Type B pancreatic cell (in vitro differentiated cells): ENCODE measurements around the gene ZNF431. TPM values are rescaled to one million over a fixed set of nuclear protein-coding genes. Genes with fewer than 3 reads are reported as not detected.

ENCODE experiments used
- DNase-seq: peaks from one replicate; pipeline ENCODE4 v3.0.0; 2021; ENCODE audit warnings: mixed read lengths; ENCODE audit not compliant: unreplicated experiment; ENCODE audit errors: extremely low spot score
- H3K27ac Mint-ChIP-seq: 2 replicates; pipeline ENCODE4 v1.8.0; 2021; ENCODE audit warnings: mild to moderate bottlenecking, mixed read lengths
- H3K27me3 Mint-ChIP-seq: 2 replicates; pipeline ENCODE4 v1.8.0; 2021; ENCODE audit warnings: mixed read lengths
- H3K36me3 Mint-ChIP-seq: 2 replicates; pipeline ENCODE4 v1.8.0; 2021; ENCODE audit warnings: mixed read lengths
- H3K4me1 Mint-ChIP-seq: one replicate; pipeline ENCODE4 v1.8.0; 2021; ENCODE audit warnings: mixed read lengths; ENCODE audit not compliant: unreplicated experiment
- H3K4me3 Mint-ChIP-seq: 2 replicates; pipeline ENCODE4 v1.8.0; 2021; ENCODE audit warnings: mild to moderate bottlenecking, mixed read lengths
- H3K9me3 Mint-ChIP-seq: 2 replicates; pipeline ENCODE4 v1.8.0; 2021; ENCODE audit warnings: mixed read lengths
- CTCF ChIP-seq: fragments of 200-600 bp; sonication (generic); conservative IDR thresholded peaks from 2 replicates; pipeline ENCODE4 v1.5.0; 2021; ENCODE audit warnings: antibody characterized with exemption, mild to moderate bottlenecking
- total RNA-seq: library from RNA; stranded (reverse); gene quantifications from 2 replicates; pipeline ENCODE4 v1.2.1, GENCODE V29; 2021; ENCODE audit warnings: low replicate concordance

ZNF431 gene
- total RNA-seq, 1 donor from 2014 or later: 40.6 TPM

- TF ChIP-seq CTCF: no peak
- H3K9me3 Mint-ChIP-seq: peaks cover 8% of the 10 kb centered on the region
Observed at GRCh38 chr19:21147540-21147939, 5.7 kb downstream of the ZNF431 start.

DNA sequence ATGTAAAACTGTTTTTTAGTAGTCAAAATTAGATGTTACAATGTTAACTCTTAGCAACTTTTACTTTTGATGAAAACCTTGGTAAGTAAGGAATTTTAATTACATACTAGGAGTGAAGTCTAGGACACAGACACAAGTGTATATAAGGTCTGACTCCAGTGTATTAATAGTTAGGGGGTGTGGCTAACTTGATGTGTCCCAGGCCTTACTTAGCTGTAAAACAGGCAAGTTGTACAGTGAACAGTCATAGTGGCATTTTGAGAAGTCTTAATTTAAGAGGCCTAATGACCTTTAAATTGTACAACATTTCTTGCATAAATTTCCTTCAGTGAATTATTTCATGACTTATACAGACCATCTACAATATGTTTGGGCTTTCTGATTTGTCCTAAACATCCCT is 6.8 kb downstream of the ZNF431 start:
- no peaks in the 10 kb centered on the region for H3K27me3 Mint-ChIP-seq
- H3K4me1 Mint-ChIP-seq: no peaks in the 10 kb centered on the region
- H3K36me3 Mint-ChIP-seq: peaks cover 88% of the 10 kb centered on the region
- H3K27ac Mint-ChIP-seq: no peak overlapping the region
- H3K9me3 Mint-ChIP-seq: peaks cover 8% of the 10 kb centered on the region
- DNase-seq: no peak
- no peak overlapping the region for H3K4me3 Mint-ChIP-seq
- TF ChIP-seq CTCF: no peak

More at GRCh38 chr19:21147540-21147939, 5.7 kb downstream of the ZNF431 start:
- Mint-ChIP-seq H3K27me3 (no peaks in the 10 kb centered on the region), H3K4me3 (no peak overlapping the region), H3K27ac (no peak overlapping the region), H3K4me1 (no peaks in the 10 kb centered on the region), H3K36me3 (peaks cover 85% of the 10 kb centered on the region)
- DNase-seq: no peak

- H3K9me3 Mint-ChIP-seq: peaks cover 6% of the 10 kb centered on the region
- H3K27me3 Mint-ChIP-seq: no peaks in the 10 kb centered on the region
- no peak for DNase-seq
- H3K36me3 Mint-ChIP-seq: peaks cover 77% of the 10 kb centered on the region
- no peak for TF ChIP-seq CTCF
- H3K27ac Mint-ChIP-seq: no peak overlapping the region
- no peak overlapping the region for H3K4me3 Mint-ChIP-seq
- no peaks in the 10 kb centered on the region for H3K4me1 Mint-ChIP-seq
Observed at GRCh38 chr19:21149877-21150276, 8.0 kb downstream of the ZNF431 start.

DNA sequence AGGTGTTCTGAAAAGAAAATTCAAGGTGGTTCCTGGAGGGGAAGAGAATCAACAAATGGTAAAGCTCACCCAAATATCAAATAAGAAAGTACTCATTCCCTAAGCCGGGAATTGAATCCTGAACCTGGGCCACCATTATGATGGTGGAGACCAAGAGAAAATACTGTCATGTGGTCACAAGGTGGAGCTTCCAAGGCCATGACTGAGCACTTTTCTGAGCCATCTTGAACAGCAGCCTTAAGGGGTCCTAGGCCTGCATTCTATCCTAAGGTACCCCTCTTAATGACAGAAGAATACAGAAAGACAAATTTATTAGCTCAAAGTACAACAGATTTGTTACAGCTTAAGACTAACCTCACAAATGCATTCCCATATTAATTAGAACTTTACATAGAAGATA is 9.6 kb downstream of the ZNF431 start:
- peaks cover 14% of the 10 kb centered on the region for H3K9me3 Mint-ChIP-seq
- no peak for DNase-seq
- no peaks in the 10 kb centered on the region for H3K4me1 Mint-ChIP-seq
- no peak overlapping the region for H3K27ac Mint-ChIP-seq
- no peak for TF ChIP-seq CTCF
- H3K4me3 Mint-ChIP-seq: no peak overlapping the region
- peaks cover 78% of the 10 kb centered on the region for H3K36me3 Mint-ChIP-seq
- H3K27me3 Mint-ChIP-seq: no peaks in the 10 kb centered on the region

GRCh38 chr19:21158523-21159135 is 16.8 kb downstream of the ZNF431 start:
- no peaks in the 10 kb centered on the region for H3K27me3 Mint-ChIP-seq
- H3K27ac Mint-ChIP-seq: no peak overlapping the region
- DNase-seq: no peak
- H3K36me3 Mint-ChIP-seq: peaks cover 51% of the 10 kb centered on the region
- H3K4me3 Mint-ChIP-seq: no peak overlapping the region
- no peak for TF ChIP-seq CTCF
- H3K4me1 Mint-ChIP-seq: no peaks in the 10 kb centered on the region
- peaks cover 10% of the 10 kb centered on the region for H3K9me3 Mint-ChIP-seq

DNA sequence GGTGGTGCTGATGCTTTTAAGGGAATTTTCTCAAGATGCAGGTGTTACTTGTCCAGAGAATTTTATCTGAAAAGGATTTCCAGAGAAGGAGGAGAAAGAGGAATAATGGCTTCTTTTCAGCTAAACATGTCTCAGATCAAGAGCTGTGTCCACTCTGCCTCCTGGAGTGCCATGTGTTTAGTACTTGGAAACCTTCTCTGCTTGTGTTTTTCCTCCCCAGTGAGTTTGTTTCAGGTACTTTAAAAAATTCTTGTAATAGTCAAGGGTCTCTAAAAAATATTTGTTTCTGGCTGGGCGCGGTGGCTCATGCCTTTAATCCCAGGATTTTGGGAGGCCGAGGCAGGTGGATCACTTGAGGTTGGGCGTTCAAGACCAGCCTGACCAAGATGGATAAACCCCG is 22.7 kb downstream of the ZNF431 start:
- H3K9me3 Mint-ChIP-seq: no peaks in the 10 kb centered on the region
- TF ChIP-seq CTCF: no peak
- no peaks in the 10 kb centered on the region for H3K4me1 Mint-ChIP-seq
- H3K4me3 Mint-ChIP-seq: no peak overlapping the region
- H3K27ac Mint-ChIP-seq: no peak overlapping the region
- H3K36me3 Mint-ChIP-seq: peaks cover 34% of the 10 kb centered on the region
- no peaks in the 10 kb centered on the region for H3K27me3 Mint-ChIP-seq
- no peak for DNase-seq
